Measurements from ENCODE around the gene MCC. TPM values are rescaled to one million over a fixed set of nuclear protein-coding genes. Genes with fewer than 3 reads are reported as not detected.

MCC gene
- total and polyA plus RNA-seq, 2 of the 4 experiments (the other 2 are of a cell fraction) = 5.0 to 20.6 TPM

DNA sequence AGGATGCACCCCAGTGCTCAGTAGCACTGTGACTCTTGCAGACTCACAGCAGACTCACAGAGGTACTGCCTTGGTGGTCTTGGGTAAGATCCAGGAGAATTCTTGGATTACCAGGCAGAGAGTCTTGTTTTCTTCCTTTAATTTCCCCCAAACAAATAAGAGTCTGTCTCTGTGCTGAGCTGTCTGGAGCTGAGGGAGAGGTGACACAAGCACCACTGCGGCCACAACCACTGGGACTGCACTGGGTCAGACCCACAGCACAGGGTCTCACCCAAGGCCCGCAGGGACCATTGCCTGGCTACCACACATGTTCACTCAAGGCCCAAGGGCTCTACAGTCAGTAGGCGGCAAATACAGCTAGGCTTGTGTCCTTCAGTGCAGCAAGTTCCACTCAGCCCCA is 13.8 kb upstream of the MCC start:
- 92% methylated on average over 1 of the region's 3 CpGs; no CpG with 5 or more reads in 1 of the 2 experiments for WGBS, 2 experiments (ENCODE audit: extremely low coverage in 2 of 2, insufficient read length in 1 of 2)
- H3K36me3 ChIP-seq (ENCODE audit: control insufficient read depth, insufficient read depth, low read length) = no peaks in the 10 kb centered on the region
- no peaks in the 10 kb centered on the region for H3K27me3 ChIP-seq (ENCODE audit: control insufficient read depth, insufficient read depth, low read length)
- no peaks in the 10 kb centered on the region for H4K20me1 ChIP-seq (ENCODE audit: insufficient read depth, low read length)
- dilution Hi-C loops (cut with HindIII; ENCODE audit: low sequenced_read_pairs, unreplicated experiment) (no loop called here), intact Hi-C loops (cut with micrococcal nuclease) (no loop called here), in situ Hi-C loops (cut with MboI; ENCODE audit: low sequenced_read_pairs) (loop anchor here (5.0 to 10.0 kb wide), 2 partner anchors 120 to 517 kb away; no protein-coding TSS in a partner anchor)
- no peak overlapping the region for H2BK5ac ChIP-seq (ENCODE audit: low read depth, low read length, poor library complexity, severe bottlenecking)
- H3K27ac ChIP-seq (ENCODE audit: insufficient read depth, low read length) = no peak overlapping the region
- H3K4me1 ChIP-seq (ENCODE audit: control insufficient read depth, insufficient read depth, low read length) = no peaks in the 10 kb centered on the region
- TF ChIP-seq RCOR1 (IDR thresholded peaks at IDR 0.05; ENCODE audit: insufficient replicate concordance, low read length) = no peak
- TF ChIP-seq MAFK (IDR thresholded peaks at IDR 0.05; ENCODE audit: low read depth, low read length) = no peak
- TF ChIP-seq RFX5 (IDR thresholded peaks at IDR 0.05; ENCODE audit: low read depth, low read length) = no peak
- no peak for TF ChIP-seq FOS (IDR thresholded peaks at IDR 0.05; ENCODE audit: low read depth, low read length)
- no peak for TF ChIP-seq CEBPB (IDR thresholded peaks at IDR 0.05; ENCODE audit: low read depth, low read length)
- TF ChIP-seq SMC3 (IDR thresholded peaks at IDR 0.05; ENCODE audit: low read depth, low read length) = no peak
- no peak for TF ChIP-seq MAZ (IDR thresholded peaks at IDR 0.05; ENCODE audit: borderline replicate concordance, low read depth, low read length)
- no peak for TF ChIP-seq CTCF (conservative IDR thresholded peaks at IDR 0.05; ENCODE audit: low read depth, low read length)
- TF ChIP-seq USF2 (IDR thresholded peaks at IDR 0.05; ENCODE audit: low read depth, low read length) = no peak
- no peak overlapping the region for H4K91ac ChIP-seq (ENCODE audit: insufficient read depth, low read depth, low read length)
- no peaks in the 10 kb centered on the region for H3K79me1 ChIP-seq (ENCODE audit: low read depth in 1 of 2, low read length in 2 of 2)
- H2BK15ac ChIP-seq (ENCODE audit: low read depth, low read length) = no peak overlapping the region
- no peak overlapping the region for H3K9ac ChIP-seq (ENCODE audit: low read depth, low read length)
- H2BK120ac ChIP-seq (ENCODE audit: low read depth, low read length) = no peak overlapping the region
- H3K4ac ChIP-seq (ENCODE audit: low read depth, low read length) = no peak overlapping the region
- H3K4me3 ChIP-seq (ENCODE audit: insufficient read depth, low read depth, low read length) = no peak overlapping the region
- DNase-seq (no peak), ATAC-seq (ENCODE audit: low read depth) (no peak)
- no peaks in the 10 kb centered on the region for H3K9me1 ChIP-seq (ENCODE audit: insufficient read depth, low read length)
- H2AK5ac ChIP-seq (ENCODE audit: low read depth, low read length) = no peak overlapping the region
- no peak overlapping the region for H2AK9ac ChIP-seq (replicated peaks; ENCODE audit: low read depth, low read length, poor library complexity)
- no TSS peak for BruUV-seq (replicated peaks)
- no peak overlapping the region for H3K18ac ChIP-seq (ENCODE audit: low read depth, low read length)
- H3K23ac ChIP-seq (ENCODE audit: low read depth, low read length) = no peak overlapping the region
- CTCF ChIA-PET = no interaction called here
- peak overlapping the region; percentile 17 for H2AFZ ChIP-seq (replicated peaks; ENCODE audit: low read length, poor library complexity)
- POLR2A ChIA-PET (ENCODE audit: unreplicated experiment) = no interaction called here
- H3K14ac ChIP-seq (replicated peaks; ENCODE audit: low read depth, low read length) = no peak overlapping the region
- H4K5ac ChIP-seq (ENCODE audit: low read depth, low read length) = no peak overlapping the region
- H3K56ac ChIP-seq (ENCODE audit: extremely low read depth, insufficient read depth, low read length) = no peak overlapping the region
- H3K4me2 ChIP-seq (ENCODE audit: low read depth, low read length) = no peak overlapping the region
- no peaks in the 10 kb centered on the region for H3K9me3 ChIP-seq (ENCODE audit: control insufficient read depth, insufficient read depth, low read length)
- no peak overlapping the region for H2BK20ac ChIP-seq (ENCODE audit: low read depth, low read length)
- no peak overlapping the region for H4K8ac ChIP-seq (ENCODE audit: low read depth in 2 of 2, low read length in 2 of 2)
